ENCODE results near the gene JMJD7. TPM values are rescaled to one million over a fixed set of nuclear protein-coding genes. Genes with fewer than 3 reads are reported as not detected.

JMJD7 gene
- total and polyA plus RNA-seq, 9 of the 15 experiments (the other 6 are each of a cell fraction or from before 2014, with no cell fraction given) = 1.2 to 13.9 (median 6.1) TPM

DNA sequence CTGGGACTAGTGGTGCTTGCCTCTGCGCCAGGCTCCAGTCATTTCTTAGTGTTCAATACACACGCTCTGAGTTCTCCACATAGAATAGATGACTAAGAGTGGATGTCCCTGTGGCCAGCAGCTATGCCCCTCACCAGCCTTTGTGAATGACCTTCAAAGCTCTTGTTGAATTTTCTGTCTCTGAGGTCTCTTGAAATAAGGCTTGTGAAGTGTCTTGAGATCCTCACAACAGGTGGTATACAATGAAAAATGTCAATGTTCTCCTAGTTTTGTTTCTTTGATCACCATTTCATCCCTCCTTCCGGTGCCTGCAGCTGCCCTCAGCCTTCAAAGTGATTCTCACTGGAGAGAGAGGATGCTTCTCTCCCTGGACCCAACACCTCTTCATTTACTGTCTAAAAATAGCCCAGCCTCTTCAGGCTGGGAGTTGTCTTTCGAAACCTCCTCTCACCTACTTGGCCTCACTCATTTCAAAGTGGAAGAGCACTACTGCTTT is 48.2 kb upstream of the JMJD7 start:
- ChIA-PET CTCF (ENCODE audit: low intra/inter-chr PET ratio) (no interaction called here), POLR2A (interaction anchor here (1.6 kb wide), 1 partner anchor 12 kb away, joined by 6 read pairs; no protein-coding TSS in a partner anchor)
- FAIRE-seq = no peak
- DNase-seq (ENCODE audit: extremely low read depth in 1 of 4, low spot score in 3 of 4) = no peak
- ATAC-seq = no peak
- Histone ChIP-seq H3K27me3 (ENCODE audit: control insufficient read depth in 2 of 2, insufficient read depth in 2 of 2, low read length in 2 of 2) (no peaks in the 10 kb centered on the region; a peak in 1 of 5 replicates), H3K9me3 (replicated peaks; ENCODE audit: control insufficient read depth, insufficient read depth, low read depth, low read length) (no peaks in the 10 kb centered on the region), H4K20me1 (replicated peaks; ENCODE audit: control insufficient read depth, insufficient read depth, low read length) (no peaks in the 10 kb centered on the region; the same call in 1 of the 2 replicates), H3K9me1 (ENCODE audit: control insufficient read depth, insufficient read depth, low read length) (no peaks in the 10 kb centered on the region), H3K36me3 (ENCODE audit: control insufficient read depth, insufficient read depth, low read length) (no peaks in the 10 kb centered on the region), H3K4me3 (no peak overlapping the region), H2AFZ (ENCODE audit: low read depth, low read length) (no peak overlapping the region), H3K4me1 (replicated peaks in 1 of 2; ENCODE audit: control insufficient read depth in 2 of 2, insufficient read depth in 2 of 2, low read length in 2 of 2) (peaks cover 11 to 25% of the 10 kb centered on the region in 2 experiments), H3K27ac (ENCODE audit: extremely low read depth, low read depth, low read length) (no peak overlapping the region), H3K9ac (ENCODE audit: insufficient read depth in 1 of 2, low read depth in 2 of 2, low read length in 2 of 2) (no peak overlapping the region), H3K4me2 (ENCODE audit: insufficient read depth, low read length) (no peak overlapping the region), H3K79me2 (ENCODE audit: control insufficient read depth, insufficient read depth, low read length) (peaks cover 9% of the 10 kb centered on the region)
- 70% methylated on average over 4 of the region's 4 CpGs for WGBS (ENCODE audit: insufficient coverage, low coverage, missing lambda C conversion rate)
- intact Hi-C loops (cut with micrococcal nuclease) (no loop called here), in situ Hi-C loops (cut with MboI) (no loop called here)
- BruUV-seq (replicated peaks) = no TSS peak
- TF ChIP-seq MEF2A (IDR thresholded peaks at IDR 0.05; ENCODE audit: control insufficient read depth, low read depth, low read length) (peak; percentile 42; the same call in 1 of the 2 replicates), MYBL2 (IDR thresholded peaks at IDR 0.05; ENCODE audit: low read depth) (no peak), MYBL2 (CRISPR knock-in tag; IDR thresholded peaks at IDR 0.05; ENCODE audit: borderline replicate concordance) (no peak)

DNA sequence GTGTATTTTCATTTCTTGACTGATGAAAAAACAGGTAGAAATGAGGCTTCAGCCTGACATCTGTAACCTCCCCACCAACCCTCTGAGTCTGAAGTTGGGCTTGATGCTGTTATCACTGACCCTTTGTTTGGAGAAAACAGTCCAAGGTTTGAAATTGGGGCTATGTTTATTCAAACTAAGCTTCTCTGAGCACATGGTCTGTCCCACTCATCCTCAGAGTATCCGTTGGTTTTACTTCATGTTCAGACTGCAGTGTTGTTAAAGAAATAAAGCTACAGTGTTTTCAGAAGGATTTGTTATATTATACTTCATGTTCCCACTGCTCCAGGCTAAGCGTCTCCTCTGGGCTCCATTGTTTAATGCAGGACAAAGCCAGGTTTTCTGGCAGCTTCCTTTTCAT is 47.6 kb upstream of the JMJD7 start:
- CTCF ChIA-PET (ENCODE audit: low intra/inter-chr PET ratio) = no interaction called here
- intact Hi-C loops (cut with micrococcal nuclease) = no loop called here

More for the DNA sequence above, 47.6 kb upstream of the JMJD7 start:
- BruUV-seq (replicated peaks) = no TSS peak
- H3K9me3 ChIP-seq (replicated peaks; ENCODE audit: control insufficient read depth, insufficient read depth, low read depth, low read length) = no peaks in the 10 kb centered on the region
- no peak overlapping the region for H3K27ac ChIP-seq (ENCODE audit: extremely low read depth, low read depth, low read length)
- H3K27me3 ChIP-seq (ENCODE audit: control insufficient read depth in 2 of 2, insufficient read depth in 2 of 2, low read length in 2 of 2) = no peaks in the 10 kb centered on the region; a peak in 1 of 5 replicates
- H3K9ac ChIP-seq (ENCODE audit: insufficient read depth in 1 of 2, low read depth in 2 of 2, low read length in 2 of 2) = no peak overlapping the region
- DNase-seq (ENCODE audit: extremely low read depth in 1 of 4, low spot score in 3 of 4) (no peak), FAIRE-seq (peak; percentile 35), ATAC-seq (no peak)
- H3K36me3 ChIP-seq (ENCODE audit: control insufficient read depth, insufficient read depth, low read length) = no peaks in the 10 kb centered on the region
- in situ Hi-C loops (cut with MboI) = no loop called here
- 44% methylated on average over 2 of the region's 2 CpGs for WGBS (ENCODE audit: insufficient coverage, low coverage, missing lambda C conversion rate)
- H4K20me1 ChIP-seq (replicated peaks; ENCODE audit: control insufficient read depth, insufficient read depth, low read length) = no peaks in the 10 kb centered on the region; the same call in 1 of the 2 replicates
- H3K9me1 ChIP-seq (ENCODE audit: control insufficient read depth, insufficient read depth, low read length) = no peaks in the 10 kb centered on the region
- H3K4me3 ChIP-seq = no peak overlapping the region
- TF ChIP-seq NFIC (IDR thresholded peaks at IDR 0.05) (no peak), RFX1 (IDR thresholded peaks at IDR 0.05) (no peak), TEAD2 (tag; IDR thresholded peaks at IDR 0.05) (no peak), RB1 (IDR thresholded peaks at IDR 0.05; ENCODE audit: low read depth) (no peak), CBFB (CRISPR knock-in tag; IDR thresholded peaks at IDR 0.05) (no peak), ZNF124 (CRISPR knock-in tag; IDR thresholded peaks at IDR 0.05) (no peak)
- TF ChIP-seq, protein P1, sequence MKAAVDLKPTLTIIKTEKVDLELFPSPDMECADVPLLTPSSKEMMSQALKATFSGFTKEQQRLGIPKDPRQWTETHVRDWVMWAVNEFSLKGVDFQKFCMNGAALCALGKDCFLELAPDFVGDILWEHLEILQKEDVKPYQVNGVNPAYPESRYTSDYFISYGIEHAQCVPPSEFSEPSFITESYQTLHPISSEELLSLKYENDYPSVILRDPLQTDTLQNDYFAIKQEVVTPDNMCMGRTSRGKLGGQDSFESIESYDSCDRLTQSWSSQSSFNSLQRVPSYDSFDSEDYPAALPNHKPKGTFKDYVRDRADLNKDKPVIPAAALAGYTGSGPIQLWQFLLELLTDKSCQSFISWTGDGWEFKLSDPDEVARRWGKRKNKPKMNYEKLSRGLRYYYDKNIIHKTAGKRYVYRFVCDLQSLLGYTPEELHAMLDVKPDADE (conservative IDR thresholded peaks at IDR 0.05; ENCODE audit: control insufficient read depth, low read depth, low read length) = no peak
- H3K79me2 ChIP-seq (ENCODE audit: control insufficient read depth, insufficient read depth, low read length) = peaks cover 4% of the 10 kb centered on the region
- H3K4me2 ChIP-seq (ENCODE audit: insufficient read depth, low read length) = no peak overlapping the region
- H2AFZ ChIP-seq (ENCODE audit: low read depth, low read length) = no peak overlapping the region
- peaks cover 5 to 20% of the 10 kb centered on the region in 2 experiments for H3K4me1 ChIP-seq (replicated peaks in 1 of 2; ENCODE audit: control insufficient read depth in 2 of 2, insufficient read depth in 2 of 2, low read length in 2 of 2)
- POLR2A ChIA-PET = interaction anchor here (1.6 kb wide), 1 partner anchor 11 kb away, joined by 6 read pairs; no protein-coding TSS in a partner anchor
